ENCODE data around the gene ATE1. TPM values are rescaled to one million over a fixed set of nuclear protein-coding genes. Genes with fewer than 3 reads are reported as not detected.

Gene ATE1
- total RNA-seq, 3 donors from 2014 or later = 25.0 to 46.8 (median 29.5) TPM

GRCh38 chr10:121788115-121788514, 139.7 kb downstream of the ATE1 start:
- intact Hi-C loops (cut with DNase I; ENCODE audit: low total_unique reads) = no loop called here
- Histone ChIP-seq H3K27me3 (no peaks in the 10 kb centered on the region), H3K27ac (no peak overlapping the region), H3K9me3 (no peaks in the 10 kb centered on the region), H3K4me1 (no peaks in the 10 kb centered on the region), H3K4me3 (no peak overlapping the region), H3K36me3 (no peaks in the 10 kb centered on the region)
- DNase-seq (ENCODE audit: low spot score in 2 of 2) = no peak
- TF ChIP-seq, protein P1, sequence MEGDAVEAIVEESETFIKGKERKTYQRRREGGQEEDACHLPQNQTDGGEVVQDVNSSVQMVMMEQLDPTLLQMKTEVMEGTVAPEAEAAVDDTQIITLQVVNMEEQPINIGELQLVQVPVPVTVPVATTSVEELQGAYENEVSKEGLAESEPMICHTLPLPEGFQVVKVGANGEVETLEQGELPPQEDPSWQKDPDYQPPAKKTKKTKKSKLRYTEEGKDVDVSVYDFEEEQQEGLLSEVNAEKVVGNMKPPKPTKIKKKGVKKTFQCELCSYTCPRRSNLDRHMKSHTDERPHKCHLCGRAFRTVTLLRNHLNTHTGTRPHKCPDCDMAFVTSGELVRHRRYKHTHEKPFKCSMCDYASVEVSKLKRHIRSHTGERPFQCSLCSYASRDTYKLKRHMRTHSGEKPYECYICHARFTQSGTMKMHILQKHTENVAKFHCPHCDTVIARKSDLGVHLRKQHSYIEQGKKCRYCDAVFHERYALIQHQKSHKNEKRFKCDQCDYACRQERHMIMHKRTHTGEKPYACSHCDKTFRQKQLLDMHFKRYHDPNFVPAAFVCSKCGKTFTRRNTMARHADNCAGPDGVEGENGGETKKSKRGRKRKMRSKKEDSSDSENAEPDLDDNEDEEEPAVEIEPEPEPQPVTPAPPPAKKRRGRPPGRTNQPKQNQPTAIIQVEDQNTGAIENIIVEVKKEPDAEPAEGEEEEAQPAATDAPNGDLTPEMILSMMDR (IDR thresholded peaks at IDR 0.05) = no peak
- no peak for TF ChIP-seq POLR2AphosphoS5 (IDR thresholded peaks at IDR 0.05)
- TF ChIP-seq POLR2A (IDR thresholded peaks at IDR 0.05) = no peak

DNA sequence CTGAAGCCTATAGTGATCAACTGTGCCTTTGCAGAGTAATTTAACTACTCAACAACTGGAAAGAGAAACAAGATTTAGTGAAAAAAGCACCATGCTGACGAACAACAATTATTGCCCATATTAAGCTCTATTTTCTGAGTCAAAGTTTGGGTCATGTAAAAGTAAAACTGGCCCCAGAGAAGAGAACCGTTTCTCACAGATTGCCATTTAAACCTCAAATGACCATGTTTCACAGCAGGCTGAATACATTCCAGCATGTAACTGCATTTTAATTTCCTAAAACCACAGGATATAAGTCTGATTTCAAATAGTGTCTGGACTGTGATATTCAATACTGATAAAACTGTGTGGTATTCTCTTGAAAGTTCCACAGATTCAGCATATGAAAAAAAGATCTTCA, 140.7 kb downstream of the ATE1 start:
- Histone ChIP-seq H3K4me1 (no peaks in the 10 kb centered on the region), H3K27me3 (no peaks in the 10 kb centered on the region), H3K36me3 (no peaks in the 10 kb centered on the region), H3K9me3 (no peaks in the 10 kb centered on the region), H3K4me3 (no peak overlapping the region), H3K27ac (no peak overlapping the region)
- intact Hi-C loops (cut with DNase I; ENCODE audit: low total_unique reads) = no loop called here
- no peak for DNase-seq (ENCODE audit: low spot score in 2 of 2)
- TF ChIP-seq POLR2A (IDR thresholded peaks at IDR 0.05) (no peak), POLR2AphosphoS5 (IDR thresholded peaks at IDR 0.05) (no peak)
- TF ChIP-seq, protein P1 (IDR thresholded peaks at IDR 0.05) = no peak

DNA sequence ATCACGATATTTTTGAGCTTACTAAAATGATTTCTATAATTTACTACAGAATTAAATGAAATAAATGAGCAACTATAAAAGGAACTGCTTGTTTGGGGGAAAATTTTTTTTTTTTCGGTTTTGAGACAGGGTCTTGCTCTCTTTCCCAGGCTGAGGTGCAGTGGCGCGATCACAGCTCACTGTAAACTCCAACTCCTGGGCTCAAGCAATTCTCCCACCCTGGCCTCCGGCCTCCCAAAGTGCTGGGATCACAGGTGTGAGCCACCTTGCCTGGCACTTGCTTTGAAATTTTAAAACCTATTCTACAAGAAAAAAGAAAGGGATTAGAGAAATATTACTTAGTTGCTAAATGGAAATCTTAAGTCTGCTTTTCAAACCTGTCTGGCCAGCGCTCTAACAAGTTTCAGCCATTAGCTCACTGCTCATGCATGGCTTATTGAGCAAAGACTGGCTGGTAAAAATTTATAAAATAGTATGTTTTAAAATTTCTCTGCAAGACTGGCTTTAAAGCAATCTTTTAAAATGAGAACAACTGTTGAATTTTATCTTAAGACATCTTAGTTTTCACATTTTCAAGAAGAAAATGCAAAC, 144.0 kb downstream of the ATE1 start:
- no peak overlapping the region for H3K4me3 ChIP-seq
- no peak overlapping the region for H3K27ac ChIP-seq
- no peaks in the 10 kb centered on the region for H3K27me3 ChIP-seq
- intact Hi-C loops (cut with DNase I; ENCODE audit: low total_unique reads) = no loop called here
- no peaks in the 10 kb centered on the region for H3K4me1 ChIP-seq
- no peak for TF ChIP-seq POLR2A (IDR thresholded peaks at IDR 0.05)
- no peak for TF ChIP-seq POLR2AphosphoS5 (IDR thresholded peaks at IDR 0.05)
- TF ChIP-seq, protein P1 (IDR thresholded peaks at IDR 0.05) = no peak
- no peaks in the 10 kb centered on the region for H3K9me3 ChIP-seq
- no peak for DNase-seq (ENCODE audit: low spot score in 2 of 2)
- no peaks in the 10 kb centered on the region for H3K36me3 ChIP-seq

GRCh38 chr10:121781101-121781500, 146.7 kb downstream of the ATE1 start:
- intact Hi-C loops (cut with DNase I; ENCODE audit: low total_unique reads) = no loop called here
- Histone ChIP-seq H3K27me3 (no peaks in the 10 kb centered on the region), H3K36me3 (no peaks in the 10 kb centered on the region), H3K4me3 (no peak overlapping the region), H3K27ac (no peak overlapping the region), H3K9me3 (no peaks in the 10 kb centered on the region), H3K4me1 (no peaks in the 10 kb centered on the region)
- no peak for DNase-seq (ENCODE audit: low spot score in 2 of 2)
- TF ChIP-seq, protein P1 (IDR thresholded peaks at IDR 0.05) = no peak
- TF ChIP-seq POLR2A (IDR thresholded peaks at IDR 0.05) = no peak
- no peak for TF ChIP-seq POLR2AphosphoS5 (IDR thresholded peaks at IDR 0.05)

DNA sequence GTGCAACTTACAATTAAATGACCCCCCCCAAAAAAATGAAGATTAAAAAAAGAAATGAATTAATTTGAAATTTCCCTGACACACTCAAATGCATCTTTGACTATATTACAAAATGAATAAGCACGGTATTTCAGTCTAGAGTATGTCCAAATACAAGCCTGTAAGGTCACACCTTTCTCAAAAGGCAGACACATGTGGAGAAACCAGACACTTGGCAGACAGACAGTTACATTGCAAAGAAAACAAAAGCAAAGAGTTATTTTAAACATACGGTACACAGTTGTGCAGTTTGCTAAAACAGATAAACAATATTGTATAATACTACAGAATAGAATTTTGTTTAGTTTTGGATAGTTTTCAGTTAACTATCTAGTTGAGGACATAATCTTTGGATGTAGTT, 153.0 kb downstream of the ATE1 start:
- Histone ChIP-seq H3K27ac (no peak overlapping the region), H3K4me1 (no peaks in the 10 kb centered on the region), H3K36me3 (no peaks in the 10 kb centered on the region), H3K9me3 (no peaks in the 10 kb centered on the region), H3K4me3 (no peak overlapping the region), H3K27me3 (no peaks in the 10 kb centered on the region)
- TF ChIP-seq POLR2A (IDR thresholded peaks at IDR 0.05) (no peak), POLR2AphosphoS5 (IDR thresholded peaks at IDR 0.05) (no peak)
- TF ChIP-seq, protein P1 (IDR thresholded peaks at IDR 0.05) = no peak
- no peak for DNase-seq (ENCODE audit: low spot score in 2 of 2)
- intact Hi-C loops (cut with DNase I; ENCODE audit: low total_unique reads) = loop anchor here (5.0 kb wide), 1 partner anchor 582 kb away; no protein-coding TSS in a partner anchor

Measured in breast epithelium (tissue), 4 donors.